ENCODE measurements around the gene RALGAPA2.

- TF ChIP-seq CTCF (IDR thresholded peaks at IDR 0.05), result no peak
- no peak for TF ChIP-seq POLR2A (IDR thresholded peaks at IDR 0.05)
Measured at GRCh38 chr20:20476504-20476903, 235.9 kb downstream of the RALGAPA2 start.

Data from body of pancreas (tissue), 4 donors.